ENCODE results near the gene RNF151. TPM values are rescaled to one million over a fixed set of nuclear protein-coding genes. Genes with fewer than 3 reads are reported as not detected.

RNF151 gene
- total RNA-seq, 5 donors from 2014 or later (not counting 1 experiment from before 2014, with no cell fraction given) = 0.38 to 0.66 (median 0.44) TPM; not detected in 2

GRCh38 chr16:1999866-2000514 is 33.3 kb downstream of the RNF151 start:
- Histone ChIP-seq H3K27me3 (replicated peaks in 1 of 2; ENCODE audit: control insufficient read depth in 2 of 2, extremely low read depth in 1 of 2, insufficient read depth in 2 of 2, low read length in 1 of 2) (no peaks in the 10 kb centered on the region), H3K4me3 (ENCODE audit: control insufficient read depth in 1 of 2, extremely low read depth in 1 of 2, low read length in 1 of 2) (no peak overlapping the region), H3K9me3 (no peaks in the 10 kb centered on the region), H3K36me3 (ENCODE audit: control insufficient read depth in 2 of 2, extremely low read depth in 1 of 2, insufficient read depth in 1 of 2, low read length in 1 of 2) (peaks cover 28 to 61% of the 10 kb centered on the region in 2 donors), H3K27ac (ENCODE audit: low read length) (no peak overlapping the region), H3K4me1 (ENCODE audit: control insufficient read depth in 1 of 2, extremely low read depth in 1 of 2, insufficient read depth in 2 of 2, low read length in 2 of 2) (peaks cover 2 to 21% of the 10 kb centered on the region in 2 experiments)
- POLR2A ChIA-PET = no interaction called here
- WGBS (ENCODE audit: insufficient coverage) = 95% methylated on average over 21 of the region's 28 CpGs
- DNase-seq = no peak
- Mint-ChIP-seq H3K27me3 (no peaks in the 10 kb centered on the region), H3K9me3 (no peaks in the 10 kb centered on the region), H3K4me1 (peaks cover 2 to 11% (median 8%) of the 10 kb centered on the region in 3 donors), H3K4me3 (no peak overlapping the region), H3K36me3 (peaks cover 14% of the 10 kb centered on the region), H3K27ac (no peak overlapping the region)
- CTCF ChIA-PET = no interaction called here
- ATAC-seq (replicated peaks in 1 of 4) = no peak

GRCh38 chr16:2001035-2001434 is 34.4 kb downstream of the RNF151 start:
- CTCF ChIA-PET = no interaction called here
- Mint-ChIP-seq H3K36me3 (peaks cover 14% of the 10 kb centered on the region), H3K27ac (no peak overlapping the region), H3K4me3 (no peak overlapping the region), H3K27me3 (no peaks in the 10 kb centered on the region), H3K9me3 (no peaks in the 10 kb centered on the region), H3K4me1 (peaks cover 8 to 17% (median 11%) of the 10 kb centered on the region in 3 donors)
- Histone ChIP-seq H3K36me3 (ENCODE audit: control insufficient read depth in 2 of 2, extremely low read depth in 1 of 2, insufficient read depth in 1 of 2, low read length in 1 of 2) (peaks cover 30 to 61% of the 10 kb centered on the region in 2 donors), H3K27me3 (replicated peaks in 1 of 2; ENCODE audit: control insufficient read depth in 2 of 2, extremely low read depth in 1 of 2, insufficient read depth in 2 of 2, low read length in 1 of 2) (no peaks in the 10 kb centered on the region), H3K27ac (ENCODE audit: low read length) (no peak overlapping the region), H3K9me3 (no peaks in the 10 kb centered on the region), H3K4me1 (ENCODE audit: control insufficient read depth in 1 of 2, extremely low read depth in 1 of 2, insufficient read depth in 2 of 2, low read length in 2 of 2) (peaks cover 2 to 31% of the 10 kb centered on the region in 2 experiments), H3K4me3 (ENCODE audit: control insufficient read depth in 1 of 2, extremely low read depth in 1 of 2, low read length in 1 of 2) (no peak overlapping the region)
- ATAC-seq (replicated peaks in 1 of 4) (no peak), DNase-seq (no peak)
- 97% methylated on average over 10 of the region's 19 CpGs for whole genome bisulfite sequencing (ENCODE audit: insufficient coverage)
- POLR2A ChIA-PET = no interaction called here

GRCh38 chr16:2001456-2002355 is 35.0 kb downstream of the RNF151 start:
- WGBS (ENCODE audit: insufficient coverage) = 96% methylated on average over 53 of the region's 53 CpGs
- no peak overlapping the region for H3K27ac Mint-ChIP-seq
- H3K9me3 Mint-ChIP-seq = no peaks in the 10 kb centered on the region
- DNase-seq = no peak
- peaks cover 14% of the 10 kb centered on the region for H3K36me3 Mint-ChIP-seq
- peaks cover 15 to 23% (median 15%) of the 10 kb centered on the region in 3 donors for H3K4me1 Mint-ChIP-seq
- peaks cover 30 to 61% of the 10 kb centered on the region in 2 donors for H3K36me3 ChIP-seq (ENCODE audit: control insufficient read depth in 2 of 2, extremely low read depth in 1 of 2, insufficient read depth in 1 of 2, low read length in 1 of 2)
- no peaks in the 10 kb centered on the region for H3K9me3 ChIP-seq
- no peaks in the 10 kb centered on the region for H3K27me3 Mint-ChIP-seq
- no peaks in the 10 kb centered on the region for H3K27me3 ChIP-seq (replicated peaks in 1 of 2; ENCODE audit: control insufficient read depth in 2 of 2, extremely low read depth in 1 of 2, insufficient read depth in 2 of 2, low read length in 1 of 2)
- ATAC-seq (replicated peaks in 1 of 4) = no peak
- POLR2A ChIA-PET = interaction anchor here in 1 of 2 donors (0.5 kb wide), 1 partner anchor 9 kb away, joined by 3 read pairs; no protein-coding TSS in a partner anchor
- no peak overlapping the region for H3K4me3 ChIP-seq (ENCODE audit: control insufficient read depth in 1 of 2, extremely low read depth in 1 of 2, low read length in 1 of 2)
- CTCF ChIA-PET = interaction anchor here in 1 of 2 donors (0.8 kb wide), 1 partner anchor 154 kb away, joined by 3 read pairs; the partner anchor contains the start of gene TRAF7
- H3K27ac ChIP-seq (ENCODE audit: low read length) = no peak overlapping the region
- peaks cover 2 to 36% of the 10 kb centered on the region in 2 experiments for H3K4me1 ChIP-seq (ENCODE audit: control insufficient read depth in 1 of 2, extremely low read depth in 1 of 2, insufficient read depth in 2 of 2, low read length in 2 of 2)
- no peak overlapping the region for H3K4me3 Mint-ChIP-seq

- no peak overlapping the region for H3K27ac ChIP-seq (ENCODE audit: low read length)
- Mint-ChIP-seq H3K27ac (no peak overlapping the region), H3K4me3 (no peak overlapping the region), H3K9me3 (no peaks in the 10 kb centered on the region), H3K27me3 (no peaks in the 10 kb centered on the region), H3K4me1 (peaks cover 22 to 32% (median 23%) of the 10 kb centered on the region in 3 donors), H3K36me3 (peaks cover 11% of the 10 kb centered on the region)
- no peak for ATAC-seq (replicated peaks in 1 of 4)
- no peaks in the 10 kb centered on the region for H3K27me3 ChIP-seq (replicated peaks in 1 of 2; ENCODE audit: control insufficient read depth in 2 of 2, extremely low read depth in 1 of 2, insufficient read depth in 2 of 2, low read length in 1 of 2)
- no peak for DNase-seq
- H3K36me3 ChIP-seq (ENCODE audit: control insufficient read depth in 2 of 2, extremely low read depth in 1 of 2, insufficient read depth in 1 of 2, low read length in 1 of 2) = peaks cover 28 to 59% of the 10 kb centered on the region in 2 donors
- peaks cover 2 to 45% of the 10 kb centered on the region in 2 experiments for H3K4me1 ChIP-seq (ENCODE audit: control insufficient read depth in 1 of 2, extremely low read depth in 1 of 2, insufficient read depth in 2 of 2, low read length in 2 of 2)
- 97% methylated on average over 46 of the region's 47 CpGs for WGBS (ENCODE audit: insufficient coverage)
- ChIA-PET POLR2A (no interaction called here), CTCF (interaction anchor here in 1 of 2 donors (0.8 to 1.1 kb wide), 2 partner anchors 150 to 153 kb away, joined by 3 read pairs; partner anchors contain the start of gene TRAF7)
- no peak overlapping the region for H3K4me3 ChIP-seq (ENCODE audit: control insufficient read depth in 1 of 2, extremely low read depth in 1 of 2, low read length in 1 of 2)
- no peaks in the 10 kb centered on the region for H3K9me3 ChIP-seq
Observed at GRCh38 chr16:2002406-2003230, 36.0 kb downstream of the RNF151 start.

- Mint-ChIP-seq H3K27ac (no peak overlapping the region), H3K27me3 (no peaks in the 10 kb centered on the region), H3K9me3 (no peaks in the 10 kb centered on the region), H3K36me3 (peaks cover 9% of the 10 kb centered on the region), H3K4me3 (no peak overlapping the region), H3K4me1 (peaks cover 29 to 39% (median 30%) of the 10 kb centered on the region in 3 donors)
- CTCF ChIA-PET = interaction anchor here (0.6 to 1.5 kb wide), 4 partner anchors 137 to 586 kb away, joined by 3 to 8 read pairs (median 6); partner anchors contain the start of gene TRAF7 (in 1 of the 2)
- Histone ChIP-seq H3K27ac (ENCODE audit: low read length) (no peak overlapping the region), H3K4me3 (ENCODE audit: control insufficient read depth in 1 of 2, extremely low read depth in 1 of 2, low read length in 1 of 2) (no peak overlapping the region), H3K27me3 (replicated peaks in 1 of 2; ENCODE audit: control insufficient read depth in 2 of 2, extremely low read depth in 1 of 2, insufficient read depth in 2 of 2, low read length in 1 of 2) (no peaks in the 10 kb centered on the region), H3K9me3 (no peaks in the 10 kb centered on the region), H3K36me3 (ENCODE audit: control insufficient read depth in 2 of 2, extremely low read depth in 1 of 2, insufficient read depth in 1 of 2, low read length in 1 of 2) (peaks cover 28 to 53% of the 10 kb centered on the region in 2 donors), H3K4me1 (ENCODE audit: control insufficient read depth in 1 of 2, extremely low read depth in 1 of 2, insufficient read depth in 2 of 2, low read length in 2 of 2) (peaks cover 7 to 52% of the 10 kb centered on the region in 2 experiments)
- DNase-seq = no peak
- ATAC-seq (replicated peaks in 1 of 4) = no peak
- 86% methylated on average over 3 of the region's 8 CpGs for WGBS (ENCODE audit: insufficient coverage)
- POLR2A ChIA-PET = no interaction called here
Observed at GRCh38 chr16:2003231-2003826, 36.7 kb downstream of the RNF151 start.
